Left lung (tissue), 10 donors: Measurements from ENCODE around the gene STAC2. TPM values are rescaled to one million over a fixed set of nuclear protein-coding genes. Genes with fewer than 3 reads are reported as not detected.

ENCODE experiments used
- ATAC-seq: fragments of 200-7000 bp; cut with Tn5 transposase; one replicate; pipeline ENCODE4 v1.9.1; 2020; ENCODE audit warnings: moderate library complexity
- DNase-seq, 4 donors: peaks; one replicate each; pipeline ENCODE4 v3.0.0-alpha.2; 2013 to 2020
- H3K27ac ChIP-seq, 2 donors: fragments of 200-600 bp; sonication (generic) in 1 of 2; one replicate each; pipeline versions ENCODE4 v1.5.0 to v1.8.0; 2020 to 2021
- H3K27me3 ChIP-seq, 2 donors: fragments of 200-600 bp; sonication (generic) in 1 of 2; one replicate each; pipeline versions ENCODE4 v1.5.0 to v1.8.0; 2020 to 2021
- H3K36me3 ChIP-seq, 2 donors: fragments of 200-600 bp; sonication (generic) in 1 of 2; one replicate each; pipeline versions ENCODE4 v1.5.0 to v1.8.0; 2020 to 2021
- H3K4me1 ChIP-seq, 2 donors: fragments of 200-600 bp; one replicate each; pipeline ENCODE4 v1.8.0; 2021
- H3K4me3 ChIP-seq, 2 donors: fragments of 200-600 bp; sonication (generic) in 1 of 2; one replicate each; pipeline versions ENCODE4 v1.5.0 to v1.8.0; 2020 to 2021; ENCODE audit warnings: mild to moderate bottlenecking in 1 of 2
- H3K9me3 ChIP-seq, 2 donors: fragments of 200-600 bp; sonication (generic) in 1 of 2; one replicate each; pipeline versions ENCODE4 v1.5.0 to v1.8.0; 2020 to 2021
- intact Hi-C, 2 donors: fragments of 100-400 bp; cut with DNase I; formaldehyde crosslinking; loops; one replicate each; pipeline versions ENCODE4 v1.11.2 to v1.14.2; 2022
- polyA plus RNA-seq, 6 donors: library from polyadenylated mRNA; unstranded; fragments of 120-200 nt; gene quantifications; one replicate each; pipeline ENCODE4 v1.2.1, GENCODE V29; 2013; ENCODE audit not compliant: insufficient read length in 6 of 6
- total RNA-seq, 2 donors: library from RNA; stranded (reverse); fragmentation: NEBNext Ultra II Directional; extraction: Animal tissue kit (Norgen Biotek cat#: 25700); gene quantifications; one replicate each; pipeline ENCODE4 v1.2.1, GENCODE V29; 2021
- TF ChIP-seq, protein P1 (sequence below), 2 donors: fragments of 200-600 bp; sonication (generic) in 1 of 2; IDR thresholded peaks; one replicate each; pipeline versions ENCODE4 v1.5.0 to v1.8.0; 2021; ENCODE audit warnings: antibody characterized with exemption in 2 of 2
- donor health status: DM: no; HTN: yes; CAD: no.
- donor health status: DM: no; HTN: no; CAD: no.

Gene STAC2
- total and polyA plus RNA-seq, 8 donors, result 0.14 to 0.55 (median 0.23) TPM

DNA sequence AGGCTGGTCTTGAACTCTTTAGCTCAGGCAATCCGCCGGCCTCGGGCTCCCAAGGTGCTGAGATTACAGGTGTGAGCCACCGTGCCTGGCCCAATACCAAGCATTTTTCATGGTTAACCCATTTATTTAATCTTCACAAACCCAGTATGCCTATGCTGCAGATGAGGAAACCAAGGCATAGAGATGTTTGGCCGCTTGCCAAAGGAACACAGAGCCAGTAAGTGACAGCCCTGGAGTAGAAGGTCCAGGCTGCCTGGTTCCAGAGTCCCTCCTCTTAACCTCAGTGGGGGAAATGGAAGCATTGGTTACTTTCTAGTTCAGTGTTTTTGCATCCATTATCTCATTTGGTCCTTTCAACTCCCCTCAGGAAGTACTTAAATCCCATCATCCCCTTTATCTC, 44.4 kb downstream of the STAC2 start:
- TF ChIP-seq, protein P1, sequence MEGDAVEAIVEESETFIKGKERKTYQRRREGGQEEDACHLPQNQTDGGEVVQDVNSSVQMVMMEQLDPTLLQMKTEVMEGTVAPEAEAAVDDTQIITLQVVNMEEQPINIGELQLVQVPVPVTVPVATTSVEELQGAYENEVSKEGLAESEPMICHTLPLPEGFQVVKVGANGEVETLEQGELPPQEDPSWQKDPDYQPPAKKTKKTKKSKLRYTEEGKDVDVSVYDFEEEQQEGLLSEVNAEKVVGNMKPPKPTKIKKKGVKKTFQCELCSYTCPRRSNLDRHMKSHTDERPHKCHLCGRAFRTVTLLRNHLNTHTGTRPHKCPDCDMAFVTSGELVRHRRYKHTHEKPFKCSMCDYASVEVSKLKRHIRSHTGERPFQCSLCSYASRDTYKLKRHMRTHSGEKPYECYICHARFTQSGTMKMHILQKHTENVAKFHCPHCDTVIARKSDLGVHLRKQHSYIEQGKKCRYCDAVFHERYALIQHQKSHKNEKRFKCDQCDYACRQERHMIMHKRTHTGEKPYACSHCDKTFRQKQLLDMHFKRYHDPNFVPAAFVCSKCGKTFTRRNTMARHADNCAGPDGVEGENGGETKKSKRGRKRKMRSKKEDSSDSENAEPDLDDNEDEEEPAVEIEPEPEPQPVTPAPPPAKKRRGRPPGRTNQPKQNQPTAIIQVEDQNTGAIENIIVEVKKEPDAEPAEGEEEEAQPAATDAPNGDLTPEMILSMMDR (IDR thresholded peaks at IDR 0.05), result no peak
- no peak for ATAC-seq
- Histone ChIP-seq H3K36me3 (peaks cover 0 to 94% of the 10 kb centered on the region in 2 donors), H3K4me1 (peaks cover 0 to 10% of the 10 kb centered on the region in 2 donors), H3K9me3 (no peaks in the 10 kb centered on the region), H3K4me3 (no peak overlapping the region), H3K27ac (no peak overlapping the region), H3K27me3 (no peaks in the 10 kb centered on the region)
- DNase-seq, result no peak
- intact Hi-C loops, result no loop called here

DNA sequence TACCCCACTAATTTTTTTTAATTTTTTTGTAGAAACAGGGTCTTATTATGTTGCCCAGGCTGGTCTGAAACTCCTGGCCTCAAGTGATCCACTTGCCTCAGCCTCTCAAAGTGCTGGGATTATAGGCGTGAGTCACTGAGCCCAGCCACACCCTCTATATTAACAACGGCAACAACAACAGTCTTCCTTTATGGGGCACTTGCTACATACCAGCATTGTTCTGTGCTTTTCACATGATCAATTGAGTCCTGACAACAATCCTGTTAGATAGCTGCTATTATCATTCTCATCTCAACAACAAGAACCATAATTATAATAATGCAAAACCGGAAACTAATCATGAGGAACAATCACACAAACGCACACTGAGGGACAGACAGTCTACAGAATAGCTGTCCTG, 47.2 kb downstream of the STAC2 start:
- Histone ChIP-seq H3K36me3 (peaks cover 0 to 80% of the 10 kb centered on the region in 2 donors), H3K4me3 (no peak overlapping the region), H3K9me3 (no peaks in the 10 kb centered on the region), H3K4me1 (peaks cover 0 to 10% of the 10 kb centered on the region in 2 donors), H3K27me3 (no peaks in the 10 kb centered on the region), H3K27ac (no peak overlapping the region)
- no peak for DNase-seq
- intact Hi-C loops, result no loop called here
- peak; percentile 76 for ATAC-seq
- TF ChIP-seq, protein P1 (IDR thresholded peaks at IDR 0.05), result no peak

GRCh38 chr17:39177256-39177655, 48.5 kb downstream of the STAC2 start:
- intact Hi-C loops, result no loop called here

DNA sequence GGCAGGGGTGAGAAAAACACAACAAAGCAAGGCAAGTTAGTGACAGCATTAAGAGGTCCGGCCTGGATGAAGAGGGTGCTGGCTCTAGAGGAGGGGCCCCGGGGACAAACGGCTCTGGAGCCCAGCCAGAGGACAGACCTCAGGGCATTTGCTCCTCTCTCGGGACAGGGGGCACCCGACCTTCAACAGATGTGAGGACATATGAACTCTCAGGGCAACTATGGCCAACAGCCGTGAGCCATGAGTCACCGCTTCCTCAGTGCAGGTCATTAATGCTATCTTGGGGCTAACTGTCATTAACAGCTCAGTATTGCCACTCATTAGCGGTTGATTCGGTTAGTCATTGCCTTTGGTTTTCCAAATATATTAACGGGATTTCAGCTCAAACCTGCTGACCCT, 50.1 kb downstream of the STAC2 start:
- no peak for DNase-seq
- ATAC-seq, result no peak
- intact Hi-C loops, result no loop called here
- Histone ChIP-seq H3K27me3 (no peaks in the 10 kb centered on the region), H3K27ac (no peak overlapping the region), H3K4me3 (no peak overlapping the region), H3K4me1 (peaks cover 0 to 10% of the 10 kb centered on the region in 2 donors), H3K36me3 (peaks cover 0 to 53% of the 10 kb centered on the region in 2 donors), H3K9me3 (no peaks in the 10 kb centered on the region)
- TF ChIP-seq, protein P1 (IDR thresholded peaks at IDR 0.05), result no peak

More at GRCh38 chr17:39177256-39177655, 48.5 kb downstream of the STAC2 start:
- H3K4me3 ChIP-seq, result no peak overlapping the region
- H3K9me3 ChIP-seq, result no peaks in the 10 kb centered on the region
- H3K27me3 ChIP-seq, result no peaks in the 10 kb centered on the region
- no peak overlapping the region for H3K27ac ChIP-seq
- peaks cover 0 to 10% of the 10 kb centered on the region in 2 donors for H3K4me1 ChIP-seq
- peak; percentile 18 for ATAC-seq
- TF ChIP-seq, protein P1 (IDR thresholded peaks at IDR 0.05), result no peak
- H3K36me3 ChIP-seq, result peaks cover 0 to 68% of the 10 kb centered on the region in 2 donors
- no peak for DNase-seq

GRCh38 chr17:39174920-39175694, 50.6 kb downstream of the STAC2 start:
- Histone ChIP-seq H3K27me3 (no peaks in the 10 kb centered on the region), H3K4me1 (peaks cover 0 to 10% of the 10 kb centered on the region in 2 donors), H3K27ac (no peak overlapping the region), H3K4me3 (no peak overlapping the region), H3K9me3 (no peaks in the 10 kb centered on the region), H3K36me3 (peaks cover 0 to 47% of the 10 kb centered on the region in 2 donors)
- TF ChIP-seq, protein P1 (IDR thresholded peaks at IDR 0.05), result peak; percentile 81 to 88
- ATAC-seq, result peak; percentile 55
- intact Hi-C loops, result no loop called here
- peak in 3 of 4 donors; percentile 60 to 80 (median 63) for DNase-seq
